Measurements from ENCODE around the gene PTGS2. TPM values are rescaled to one million over a fixed set of nuclear protein-coding genes. Genes with fewer than 3 reads are reported as not detected.

Gene PTGS2
- total and polyA plus RNA-seq, 2 experiments from 2014 or later, result 0.11 to 0.17 TPM

DNA sequence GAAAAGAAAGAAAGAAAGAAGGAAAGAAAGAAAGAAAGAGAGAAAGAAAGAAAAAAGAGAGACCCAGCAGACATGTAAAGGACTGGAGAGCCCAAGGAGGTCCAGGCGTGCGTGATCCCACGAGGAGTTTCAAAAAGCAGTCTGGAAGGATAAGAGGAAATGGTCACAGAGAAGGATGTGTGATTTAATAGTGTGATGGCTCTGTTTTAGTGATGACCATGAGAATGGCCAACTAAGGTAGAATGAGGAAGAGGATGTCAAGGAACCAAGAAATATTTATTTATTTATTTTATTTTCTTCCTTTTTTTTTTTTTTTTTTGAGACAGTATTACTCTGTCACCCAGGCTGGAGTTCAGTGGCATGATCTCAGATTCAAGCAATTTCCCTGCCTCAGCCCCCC is 25.5 kb downstream of the PTGS2 start:
- Mint-ChIP-seq H3K36me3 (ENCODE audit: low read depth) (no peaks in the 10 kb centered on the region; the same call in 2 of the 3 replicates), H3K4me3 (no peak overlapping the region), H3K4me1 (no peaks in the 10 kb centered on the region), H3K27me3 (ENCODE audit: insufficient read depth, low read depth, poor library complexity) (peaks cover 7% of the 10 kb centered on the region), H3K27ac (no peak overlapping the region), H3K9me3 (no peaks in the 10 kb centered on the region; the same call in 2 of the 3 replicates)
- ATAC-seq, result no peak
- Histone ChIP-seq H2AFZ (no peak overlapping the region), H4K20me1 (replicated peaks; ENCODE audit: insufficient read depth) (no peaks in the 10 kb centered on the region), H3K4me1 (ENCODE audit: insufficient read depth) (no peaks in the 10 kb centered on the region), H3F3A (replicated peaks; ENCODE audit: low read depth) (no peaks in the 10 kb centered on the region), H3K27ac (ENCODE audit: low read depth) (no peak overlapping the region), H3K27me3 (ENCODE audit: insufficient read depth) (no peaks in the 10 kb centered on the region), H3K36me3 (ENCODE audit: insufficient read depth) (no peaks in the 10 kb centered on the region), H3K4me3 (no peak overlapping the region), H3K9me2 (ENCODE audit: insufficient read depth) (peaks cover 12% of the 10 kb centered on the region; the same call in 1 of the 2 replicates), H3K4me2 (no peak overlapping the region), H3K79me2 (replicated peaks; ENCODE audit: insufficient read depth) (no peaks in the 10 kb centered on the region)
- no peak for TF ChIP-seq STAT1 (IDR thresholded peaks at IDR 0.05; ENCODE audit: unreplicated experiment)
- no peak for TF ChIP-seq ZNF114 (CRISPR knock-in tag; IDR thresholded peaks at IDR 0.05)
- no peak for TF ChIP-seq NANOG (IDR thresholded peaks at IDR 0.05; ENCODE audit: borderline replicate concordance)
- no peak for TF ChIP-seq JUNB (IDR thresholded peaks at IDR 0.05; ENCODE audit: unreplicated experiment)
- TF ChIP-seq, protein P1, sequence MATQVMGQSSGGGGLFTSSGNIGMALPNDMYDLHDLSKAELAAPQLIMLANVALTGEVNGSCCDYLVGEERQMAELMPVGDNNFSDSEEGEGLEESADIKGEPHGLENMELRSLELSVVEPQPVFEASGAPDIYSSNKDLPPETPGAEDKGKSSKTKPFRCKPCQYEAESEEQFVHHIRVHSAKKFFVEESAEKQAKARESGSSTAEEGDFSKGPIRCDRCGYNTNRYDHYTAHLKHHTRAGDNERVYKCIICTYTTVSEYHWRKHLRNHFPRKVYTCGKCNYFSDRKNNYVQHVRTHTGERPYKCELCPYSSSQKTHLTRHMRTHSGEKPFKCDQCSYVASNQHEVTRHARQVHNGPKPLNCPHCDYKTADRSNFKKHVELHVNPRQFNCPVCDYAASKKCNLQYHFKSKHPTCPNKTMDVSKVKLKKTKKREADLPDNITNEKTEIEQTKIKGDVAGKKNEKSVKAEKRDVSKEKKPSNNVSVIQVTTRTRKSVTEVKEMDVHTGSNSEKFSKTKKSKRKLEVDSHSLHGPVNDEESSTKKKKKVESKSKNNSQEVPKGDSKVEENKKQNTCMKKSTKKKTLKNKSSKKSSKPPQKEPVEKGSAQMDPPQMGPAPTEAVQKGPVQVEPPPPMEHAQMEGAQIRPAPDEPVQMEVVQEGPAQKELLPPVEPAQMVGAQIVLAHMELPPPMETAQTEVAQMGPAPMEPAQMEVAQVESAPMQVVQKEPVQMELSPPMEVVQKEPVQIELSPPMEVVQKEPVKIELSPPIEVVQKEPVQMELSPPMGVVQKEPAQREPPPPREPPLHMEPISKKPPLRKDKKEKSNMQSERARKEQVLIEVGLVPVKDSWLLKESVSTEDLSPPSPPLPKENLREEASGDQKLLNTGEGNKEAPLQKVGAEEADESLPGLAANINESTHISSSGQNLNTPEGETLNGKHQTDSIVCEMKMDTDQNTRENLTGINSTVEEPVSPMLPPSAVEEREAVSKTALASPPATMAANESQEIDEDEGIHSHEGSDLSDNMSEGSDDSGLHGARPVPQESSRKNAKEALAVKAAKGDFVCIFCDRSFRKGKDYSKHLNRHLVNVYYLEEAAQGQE (IDR thresholded peaks at IDR 0.05; ENCODE audit: unreplicated experiment), result no peak
- no peak for TF ChIP-seq EZH2phosphoT487 (IDR thresholded peaks at IDR 0.05; ENCODE audit: unreplicated experiment)
- TF ChIP-seq POLR2AphosphoS5 (IDR thresholded peaks at IDR 0.05; ENCODE audit: low read depth), result no peak
- TF ChIP-seq, protein P2, sequence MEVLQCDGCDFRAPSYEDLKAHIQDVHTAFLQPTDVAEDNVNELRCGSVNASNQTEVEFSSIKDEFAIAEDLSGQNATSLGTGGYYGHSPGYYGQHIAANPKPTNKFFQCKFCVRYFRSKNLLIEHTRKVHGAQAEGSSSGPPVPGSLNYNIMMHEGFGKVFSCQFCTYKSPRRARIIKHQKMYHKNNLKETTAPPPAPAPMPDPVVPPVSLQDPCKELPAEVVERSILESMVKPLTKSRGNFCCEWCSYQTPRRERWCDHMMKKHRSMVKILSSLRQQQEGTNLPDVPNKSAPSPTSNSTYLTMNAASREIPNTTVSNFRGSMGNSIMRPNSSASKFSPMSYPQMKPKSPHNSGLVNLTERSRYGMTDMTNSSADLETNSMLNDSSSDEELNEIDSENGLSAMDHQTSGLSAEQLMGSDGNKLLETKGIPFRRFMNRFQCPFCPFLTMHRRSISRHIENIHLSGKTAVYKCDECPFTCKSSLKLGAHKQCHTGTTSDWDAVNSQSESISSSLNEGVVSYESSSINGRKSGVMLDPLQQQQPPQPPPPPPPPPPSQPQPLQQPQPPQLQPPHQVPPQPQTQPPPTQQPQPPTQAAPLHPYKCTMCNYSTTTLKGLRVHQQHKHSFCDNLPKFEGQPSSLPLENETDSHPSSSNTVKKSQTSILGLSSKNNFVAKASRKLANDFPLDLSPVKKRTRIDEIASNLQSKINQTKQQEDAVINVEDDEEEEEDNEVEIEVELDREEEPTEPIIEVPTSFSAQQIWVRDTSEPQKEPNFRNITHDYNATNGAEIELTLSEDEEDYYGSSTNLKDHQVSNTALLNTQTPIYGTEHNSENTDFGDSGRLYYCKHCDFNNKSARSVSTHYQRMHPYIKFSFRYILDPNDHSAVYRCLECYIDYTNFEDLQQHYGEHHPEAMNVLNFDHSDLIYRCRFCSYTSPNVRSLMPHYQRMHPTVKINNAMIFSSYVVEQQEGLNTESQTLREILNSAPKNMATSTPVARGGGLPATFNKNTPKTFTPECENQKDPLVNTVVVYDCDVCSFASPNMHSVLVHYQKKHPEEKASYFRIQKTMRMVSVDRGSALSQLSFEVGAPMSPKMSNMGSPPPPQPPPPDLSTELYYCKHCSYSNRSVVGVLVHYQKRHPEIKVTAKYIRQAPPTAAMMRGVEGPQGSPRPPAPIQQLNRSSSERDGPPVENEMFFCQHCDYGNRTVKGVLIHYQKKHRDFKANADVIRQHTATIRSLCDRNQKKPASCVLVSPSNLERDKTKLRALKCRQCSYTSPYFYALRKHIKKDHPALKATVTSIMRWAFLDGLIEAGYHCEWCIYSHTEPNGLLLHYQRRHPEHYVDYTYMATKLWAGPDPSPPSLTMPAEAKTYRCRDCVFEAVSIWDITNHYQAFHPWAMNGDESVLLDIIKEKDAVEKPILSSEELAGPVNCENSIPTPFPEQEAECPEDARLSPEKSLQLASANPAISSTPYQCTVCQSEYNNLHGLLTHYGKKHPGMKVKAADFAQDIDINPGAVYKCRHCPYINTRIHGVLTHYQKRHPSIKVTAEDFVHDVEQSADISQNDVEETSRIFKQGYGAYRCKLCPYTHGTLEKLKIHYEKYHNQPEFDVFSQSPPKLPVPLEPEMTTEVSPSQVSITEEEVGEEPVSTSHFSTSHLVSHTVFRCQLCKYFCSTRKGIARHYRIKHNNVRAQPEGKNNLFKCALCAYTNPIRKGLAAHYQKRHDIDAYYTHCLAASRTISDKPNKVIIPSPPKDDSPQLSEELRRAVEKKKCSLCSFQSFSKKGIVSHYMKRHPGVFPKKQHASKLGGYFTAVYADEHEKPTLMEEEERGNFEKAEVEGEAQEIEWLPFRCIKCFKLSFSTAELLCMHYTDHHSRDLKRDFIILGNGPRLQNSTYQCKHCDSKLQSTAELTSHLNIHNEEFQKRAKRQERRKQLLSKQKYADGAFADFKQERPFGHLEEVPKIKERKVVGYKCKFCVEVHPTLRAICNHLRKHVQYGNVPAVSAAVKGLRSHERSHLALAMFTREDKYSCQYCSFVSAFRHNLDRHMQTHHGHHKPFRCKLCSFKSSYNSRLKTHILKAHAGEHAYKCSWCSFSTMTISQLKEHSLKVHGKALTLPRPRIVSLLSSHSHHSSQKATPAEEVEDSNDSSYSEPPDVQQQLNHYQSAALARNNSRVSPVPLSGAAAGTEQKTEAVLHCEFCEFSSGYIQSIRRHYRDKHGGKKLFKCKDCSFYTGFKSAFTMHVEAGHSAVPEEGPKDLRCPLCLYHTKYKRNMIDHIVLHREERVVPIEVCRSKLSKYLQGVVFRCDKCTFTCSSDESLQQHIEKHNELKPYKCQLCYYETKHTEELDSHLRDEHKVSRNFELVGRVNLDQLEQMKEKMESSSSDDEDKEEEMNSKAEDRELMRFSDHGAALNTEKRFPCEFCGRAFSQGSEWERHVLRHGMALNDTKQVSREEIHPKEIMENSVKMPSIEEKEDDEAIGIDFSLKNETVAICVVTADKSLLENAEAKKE (CRISPR knock-in tag; IDR thresholded peaks at IDR 0.05), result no peak
- no peak for TF ChIP-seq ZNF331 (CRISPR knock-in tag; IDR thresholded peaks at IDR 0.05; ENCODE audit: low read depth)
- no peak for TF ChIP-seq EZH2 (IDR thresholded peaks at IDR 0.05; ENCODE audit: low read depth, unreplicated experiment)
- TF ChIP-seq, protein P3, sequence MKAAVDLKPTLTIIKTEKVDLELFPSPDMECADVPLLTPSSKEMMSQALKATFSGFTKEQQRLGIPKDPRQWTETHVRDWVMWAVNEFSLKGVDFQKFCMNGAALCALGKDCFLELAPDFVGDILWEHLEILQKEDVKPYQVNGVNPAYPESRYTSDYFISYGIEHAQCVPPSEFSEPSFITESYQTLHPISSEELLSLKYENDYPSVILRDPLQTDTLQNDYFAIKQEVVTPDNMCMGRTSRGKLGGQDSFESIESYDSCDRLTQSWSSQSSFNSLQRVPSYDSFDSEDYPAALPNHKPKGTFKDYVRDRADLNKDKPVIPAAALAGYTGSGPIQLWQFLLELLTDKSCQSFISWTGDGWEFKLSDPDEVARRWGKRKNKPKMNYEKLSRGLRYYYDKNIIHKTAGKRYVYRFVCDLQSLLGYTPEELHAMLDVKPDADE (IDR thresholded peaks at IDR 0.05), result no peak
- TF ChIP-seq, protein P4, sequence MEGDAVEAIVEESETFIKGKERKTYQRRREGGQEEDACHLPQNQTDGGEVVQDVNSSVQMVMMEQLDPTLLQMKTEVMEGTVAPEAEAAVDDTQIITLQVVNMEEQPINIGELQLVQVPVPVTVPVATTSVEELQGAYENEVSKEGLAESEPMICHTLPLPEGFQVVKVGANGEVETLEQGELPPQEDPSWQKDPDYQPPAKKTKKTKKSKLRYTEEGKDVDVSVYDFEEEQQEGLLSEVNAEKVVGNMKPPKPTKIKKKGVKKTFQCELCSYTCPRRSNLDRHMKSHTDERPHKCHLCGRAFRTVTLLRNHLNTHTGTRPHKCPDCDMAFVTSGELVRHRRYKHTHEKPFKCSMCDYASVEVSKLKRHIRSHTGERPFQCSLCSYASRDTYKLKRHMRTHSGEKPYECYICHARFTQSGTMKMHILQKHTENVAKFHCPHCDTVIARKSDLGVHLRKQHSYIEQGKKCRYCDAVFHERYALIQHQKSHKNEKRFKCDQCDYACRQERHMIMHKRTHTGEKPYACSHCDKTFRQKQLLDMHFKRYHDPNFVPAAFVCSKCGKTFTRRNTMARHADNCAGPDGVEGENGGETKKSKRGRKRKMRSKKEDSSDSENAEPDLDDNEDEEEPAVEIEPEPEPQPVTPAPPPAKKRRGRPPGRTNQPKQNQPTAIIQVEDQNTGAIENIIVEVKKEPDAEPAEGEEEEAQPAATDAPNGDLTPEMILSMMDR (conservative IDR thresholded peaks at IDR 0.05; ENCODE audit: low read depth in 2 of 2), result no peak
- TF ChIP-seq CREB1 (CRISPR knock-in tag; IDR thresholded peaks at IDR 0.05; ENCODE audit: low read depth), result no peak
- DNase-seq (ENCODE audit: low spot score), result no peak
